ENCODE results near the gene P2RX5. TPM values are rescaled to one million over a fixed set of nuclear protein-coding genes. Genes with fewer than 3 reads are reported as not detected.

The P2RX5 gene
- total and polyA plus RNA-seq, 2 donors (not counting 3 experiments of a cell fraction or from before 2014, with no cell fraction given): 0.19 to 0.22 TPM

GRCh38 chr17:3647769-3648555, 48.0 kb downstream of the P2RX5 start:
- Histone ChIP-seq H2AFZ (ENCODE audit: low read depth, low read length) (no peak overlapping the region), H3K4me2 (ENCODE audit: insufficient read depth, low read length) (no peak overlapping the region), H3K4me1 (ENCODE audit: control insufficient read depth, extremely low read depth, insufficient read depth, low read length) (no peaks in the 10 kb centered on the region), H3K27me3 (ENCODE audit: control insufficient read depth in 2 of 2, insufficient read depth in 2 of 2, low read length in 2 of 2) (no peaks in the 10 kb centered on the region), H3K9me1 (replicated peaks; ENCODE audit: control insufficient read depth, extremely low read depth, insufficient read depth, low read length) (no peaks in the 10 kb centered on the region), H3K36me3 (ENCODE audit: control insufficient read depth in 2 of 2, extremely low read depth in 1 of 2, insufficient read depth in 2 of 2, low read length in 2 of 2) (peaks cover 2 to 4% of the 10 kb centered on the region in 2 experiments), H3K4me3 (replicated peaks in 1 of 3; ENCODE audit: insufficient read depth in 1 of 3, low read depth in 1 of 3, low read length in 3 of 3) (no peak overlapping the region), H4K20me1 (replicated peaks; ENCODE audit: control insufficient read depth, extremely low read depth, insufficient read depth, low read length) (no peaks in the 10 kb centered on the region), H3K27ac (ENCODE audit: insufficient read depth, low read depth, low read length) (no peak overlapping the region), H3K79me2 (ENCODE audit: control insufficient read depth, insufficient read depth, low read length) (no peaks in the 10 kb centered on the region), H3K9ac (replicated peaks; ENCODE audit: extremely low read depth, insufficient read depth, low read length) (no peak overlapping the region), H3K9me3 (replicated peaks; ENCODE audit: control insufficient read depth, insufficient read depth, low read length) (no peaks in the 10 kb centered on the region)
- BruUV-seq (replicated peaks): no TSS peak
- FAIRE-seq (peak; percentile 79), DNase-seq (ENCODE audit: low read depth, low spot score) (peak; percentile 47)
- ChIA-PET CTCF (interaction anchor here (0.8 to 7.4 kb wide), 7 partner anchors 12 to 821 kb away, joined by 3 to 76 read pairs (median 5); partner anchors contain the start of genes CTNS and SHPK), POLR2A (interaction anchor here (1.2 kb wide), 1 partner anchor 12 kb away, joined by 3 read pairs; the partner anchor contains the start of genes CTNS and SHPK)
- TF ChIP-seq MYC (IDR thresholded peaks at IDR 0.05; ENCODE audit: low read depth, low read length) (no peak), EZH2 (IDR thresholded peaks at IDR 0.05; ENCODE audit: borderline replicate concordance, low read depth, low read length, severe bottlenecking) (no peak), CTCF (IDR thresholded peaks at IDR 0.05; ENCODE audit: extremely low read depth in 1 of 2, insufficient read depth in 1 of 2, low read depth in 1 of 2, low read length in 2 of 2) (peak; percentile 45 to 70)
- intact Hi-C loops (cut with micrococcal nuclease): loop anchor here (1.0 to 5.0 kb wide), 2 partner anchors 113 to 821 kb away; no protein-coding TSS in a partner anchor
- dilution Hi-C loops (cut with MboI; ENCODE audit: extremely low pct_ligation_motif_present, low sequenced_read_pairs): no loop called here

All from endothelial cell of umbilical vein (primary cell).